ENCODE measurements around the gene PDE5A. TPM values are rescaled to one million over a fixed set of nuclear protein-coding genes. Genes with fewer than 3 reads are reported as not detected.

Gene PDE5A
- total and polyA plus RNA-seq, 2 donors (not counting 3 experiments of a cell fraction or from before 2014, with no cell fraction given), result 0.73 to 2.3 TPM

GRCh38 chr4:119626943-119627266 is 1.7 kb downstream of the PDE5A start:
- intact Hi-C loops (cut with micrococcal nuclease), result loop anchor here (1.0 to 5.0 kb wide), 3 partner anchors 313 to 885 kb away; no protein-coding TSS in a partner anchor
- no peaks in the 10 kb centered on the region for H3K79me2 ChIP-seq (ENCODE audit: control insufficient read depth, insufficient read depth, low read length)
- FAIRE-seq (no peak), DNase-seq (ENCODE audit: low read depth, low spot score) (no peak)
- no peak overlapping the region for H3K27ac ChIP-seq (ENCODE audit: insufficient read depth, low read depth, low read length)
- dilution Hi-C loops (cut with MboI; ENCODE audit: extremely low pct_ligation_motif_present, low sequenced_read_pairs), result no loop called here
- peak overlapping the region; percentile 71 to 74 (median 71) for H3K4me3 ChIP-seq (replicated peaks in 1 of 3; ENCODE audit: insufficient read depth in 1 of 3, low read depth in 1 of 3, low read length in 3 of 3)
- H3K9ac ChIP-seq (replicated peaks; ENCODE audit: extremely low read depth, insufficient read depth, low read length), result no peak overlapping the region
- no peak for TF ChIP-seq POLR2AphosphoS5 (IDR thresholded peaks at IDR 0.05; ENCODE audit: insufficient read depth, low read depth, low read length)
- TF ChIP-seq, protein P1, sequence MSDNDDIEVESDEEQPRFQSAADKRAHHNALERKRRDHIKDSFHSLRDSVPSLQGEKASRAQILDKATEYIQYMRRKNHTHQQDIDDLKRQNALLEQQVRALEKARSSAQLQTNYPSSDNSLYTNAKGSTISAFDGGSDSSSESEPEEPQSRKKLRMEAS (IDR thresholded peaks at IDR 0.05; ENCODE audit: insufficient read depth, insufficient read length), result no peak
- TF ChIP-seq POLR2A (IDR thresholded peaks at IDR 0.05; ENCODE audit: low read depth, low read length), result no peak
- no peak for TF ChIP-seq FOS (IDR thresholded peaks at IDR 0.05; ENCODE audit: borderline replicate concordance, insufficient read depth, low read length)
- TF ChIP-seq EZH2 (IDR thresholded peaks at IDR 0.05; ENCODE audit: borderline replicate concordance, low read depth, low read length, severe bottlenecking), result no peak
- no peak for TF ChIP-seq MYC (IDR thresholded peaks at IDR 0.05; ENCODE audit: low read depth, low read length)
- TF ChIP-seq JUN (IDR thresholded peaks at IDR 0.05; ENCODE audit: borderline replicate concordance, insufficient read depth, insufficient read length, low read depth), result no peak
- no peak for TF ChIP-seq GATA2 (IDR thresholded peaks at IDR 0.05; ENCODE audit: insufficient read depth, insufficient read length, low read depth, low read length)
- TF ChIP-seq, protein P2, sequence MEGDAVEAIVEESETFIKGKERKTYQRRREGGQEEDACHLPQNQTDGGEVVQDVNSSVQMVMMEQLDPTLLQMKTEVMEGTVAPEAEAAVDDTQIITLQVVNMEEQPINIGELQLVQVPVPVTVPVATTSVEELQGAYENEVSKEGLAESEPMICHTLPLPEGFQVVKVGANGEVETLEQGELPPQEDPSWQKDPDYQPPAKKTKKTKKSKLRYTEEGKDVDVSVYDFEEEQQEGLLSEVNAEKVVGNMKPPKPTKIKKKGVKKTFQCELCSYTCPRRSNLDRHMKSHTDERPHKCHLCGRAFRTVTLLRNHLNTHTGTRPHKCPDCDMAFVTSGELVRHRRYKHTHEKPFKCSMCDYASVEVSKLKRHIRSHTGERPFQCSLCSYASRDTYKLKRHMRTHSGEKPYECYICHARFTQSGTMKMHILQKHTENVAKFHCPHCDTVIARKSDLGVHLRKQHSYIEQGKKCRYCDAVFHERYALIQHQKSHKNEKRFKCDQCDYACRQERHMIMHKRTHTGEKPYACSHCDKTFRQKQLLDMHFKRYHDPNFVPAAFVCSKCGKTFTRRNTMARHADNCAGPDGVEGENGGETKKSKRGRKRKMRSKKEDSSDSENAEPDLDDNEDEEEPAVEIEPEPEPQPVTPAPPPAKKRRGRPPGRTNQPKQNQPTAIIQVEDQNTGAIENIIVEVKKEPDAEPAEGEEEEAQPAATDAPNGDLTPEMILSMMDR (IDR thresholded peaks at IDR 0.05; ENCODE audit: extremely low read depth in 1 of 2, insufficient read depth in 1 of 2, low read depth in 1 of 2, low read length in 2 of 2), result no peak
- no peaks in the 10 kb centered on the region for H3K36me3 ChIP-seq (ENCODE audit: control insufficient read depth in 2 of 2, extremely low read depth in 1 of 2, insufficient read depth in 2 of 2, low read length in 2 of 2)
- peak overlapping the region; percentile 100 for H2AFZ ChIP-seq (ENCODE audit: low read depth, low read length)
- peaks cover 14% of the 10 kb centered on the region for H3K4me1 ChIP-seq (ENCODE audit: control insufficient read depth, extremely low read depth, insufficient read depth, low read length)
- no TSS peak for BruUV-seq (replicated peaks)
- H3K4me2 ChIP-seq (ENCODE audit: insufficient read depth, low read length), result peak overlapping the region; percentile 97
- H3K27me3 ChIP-seq (ENCODE audit: control insufficient read depth in 2 of 2, insufficient read depth in 2 of 2, low read length in 2 of 2), result no peaks in the 10 kb centered on the region
- H3K9me3 ChIP-seq (replicated peaks; ENCODE audit: control insufficient read depth, insufficient read depth, low read length), result no peaks in the 10 kb centered on the region
- POLR2A ChIA-PET, result no interaction called here
- no peaks in the 10 kb centered on the region for H4K20me1 ChIP-seq (replicated peaks; ENCODE audit: control insufficient read depth, extremely low read depth, insufficient read depth, low read length)
- CTCF ChIA-PET, result interaction anchor here (0.6 to 3.1 kb wide), 41 partner anchors 10 to 644 kb away, joined by 3 to 149 read pairs (median 4); partner anchors contain the start of genes FABP2 and MAD2L1
- H3K9me1 ChIP-seq (replicated peaks; ENCODE audit: control insufficient read depth, extremely low read depth, insufficient read depth, low read length), result no peaks in the 10 kb centered on the region
